ENCODE data around the gene ANKRD29.

Gene ANKRD29

DNA sequence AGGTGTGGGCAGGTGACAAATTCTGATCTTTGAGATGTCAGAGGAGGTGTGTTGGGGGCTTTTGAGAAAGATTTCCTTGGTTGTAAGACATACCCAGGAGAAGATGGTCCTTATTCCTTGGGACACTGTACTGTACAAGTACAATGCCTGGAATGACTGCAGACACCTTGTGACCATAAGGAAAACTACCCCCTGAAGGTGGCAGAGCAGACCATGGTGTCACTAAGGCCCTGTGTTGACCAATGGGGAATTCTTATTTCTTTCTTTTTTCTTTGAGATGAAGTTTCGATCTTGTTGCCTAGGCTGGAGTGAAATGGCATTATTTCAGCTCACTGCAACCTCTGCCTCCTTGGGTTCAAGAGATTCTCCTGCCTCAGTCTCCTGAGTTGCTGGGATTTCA is 4.4 kb upstream of the ANKRD29 start:
- TF ChIP-seq POLR2AphosphoS5 (IDR thresholded peaks at IDR 0.05; ENCODE audit: low read depth, low read length): no peak
- TF ChIP-seq SIN3A (IDR thresholded peaks at IDR 0.05; ENCODE audit: borderline replicate concordance, insufficient read depth, low read length): no peak
- TF ChIP-seq, protein P1, sequence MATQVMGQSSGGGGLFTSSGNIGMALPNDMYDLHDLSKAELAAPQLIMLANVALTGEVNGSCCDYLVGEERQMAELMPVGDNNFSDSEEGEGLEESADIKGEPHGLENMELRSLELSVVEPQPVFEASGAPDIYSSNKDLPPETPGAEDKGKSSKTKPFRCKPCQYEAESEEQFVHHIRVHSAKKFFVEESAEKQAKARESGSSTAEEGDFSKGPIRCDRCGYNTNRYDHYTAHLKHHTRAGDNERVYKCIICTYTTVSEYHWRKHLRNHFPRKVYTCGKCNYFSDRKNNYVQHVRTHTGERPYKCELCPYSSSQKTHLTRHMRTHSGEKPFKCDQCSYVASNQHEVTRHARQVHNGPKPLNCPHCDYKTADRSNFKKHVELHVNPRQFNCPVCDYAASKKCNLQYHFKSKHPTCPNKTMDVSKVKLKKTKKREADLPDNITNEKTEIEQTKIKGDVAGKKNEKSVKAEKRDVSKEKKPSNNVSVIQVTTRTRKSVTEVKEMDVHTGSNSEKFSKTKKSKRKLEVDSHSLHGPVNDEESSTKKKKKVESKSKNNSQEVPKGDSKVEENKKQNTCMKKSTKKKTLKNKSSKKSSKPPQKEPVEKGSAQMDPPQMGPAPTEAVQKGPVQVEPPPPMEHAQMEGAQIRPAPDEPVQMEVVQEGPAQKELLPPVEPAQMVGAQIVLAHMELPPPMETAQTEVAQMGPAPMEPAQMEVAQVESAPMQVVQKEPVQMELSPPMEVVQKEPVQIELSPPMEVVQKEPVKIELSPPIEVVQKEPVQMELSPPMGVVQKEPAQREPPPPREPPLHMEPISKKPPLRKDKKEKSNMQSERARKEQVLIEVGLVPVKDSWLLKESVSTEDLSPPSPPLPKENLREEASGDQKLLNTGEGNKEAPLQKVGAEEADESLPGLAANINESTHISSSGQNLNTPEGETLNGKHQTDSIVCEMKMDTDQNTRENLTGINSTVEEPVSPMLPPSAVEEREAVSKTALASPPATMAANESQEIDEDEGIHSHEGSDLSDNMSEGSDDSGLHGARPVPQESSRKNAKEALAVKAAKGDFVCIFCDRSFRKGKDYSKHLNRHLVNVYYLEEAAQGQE (IDR thresholded peaks at IDR 0.05; ENCODE audit: insufficient read depth in 1 of 2, low read depth in 2 of 2, low read length in 2 of 2): no peak
- no peak for TF ChIP-seq FOXP2 (optimal IDR thresholded peaks at IDR 0.05; ENCODE audit: borderline replicate concordance, extremely low read depth, extremely low read length, insufficient read depth)
- TF ChIP-seq TAF1 (IDR thresholded peaks at IDR 0.05; ENCODE audit: borderline replicate concordance, insufficient read depth, low read length): no peak

DNA sequence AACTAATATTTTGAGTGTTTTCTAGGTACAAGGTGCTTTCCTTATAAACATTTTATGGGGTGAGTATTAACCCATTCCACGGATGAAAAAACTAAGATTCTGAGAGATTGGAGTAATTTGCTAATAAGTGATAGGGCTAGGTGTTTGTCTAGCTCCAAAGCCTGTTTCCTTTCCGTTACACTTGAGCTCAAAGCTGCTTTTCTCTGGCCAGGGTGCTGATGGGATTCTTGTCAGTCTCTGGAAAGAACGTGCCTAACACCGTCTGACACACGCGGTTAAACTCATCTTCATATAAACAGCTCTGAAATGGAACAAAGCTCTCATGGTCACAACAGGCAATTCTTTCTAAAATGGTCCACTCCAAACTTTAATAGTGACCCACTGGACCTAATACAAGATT is 2.0 kb upstream of the ANKRD29 start:
- TF ChIP-seq, protein P1 (IDR thresholded peaks at IDR 0.05; ENCODE audit: insufficient read depth in 1 of 2, low read depth in 2 of 2, low read length in 2 of 2): peak; percentile 70 to 90
- no peak for TF ChIP-seq TAF1 (IDR thresholded peaks at IDR 0.05; ENCODE audit: borderline replicate concordance, insufficient read depth, low read length)
- TF ChIP-seq POLR2AphosphoS5 (IDR thresholded peaks at IDR 0.05; ENCODE audit: low read depth, low read length): no peak

DNA sequence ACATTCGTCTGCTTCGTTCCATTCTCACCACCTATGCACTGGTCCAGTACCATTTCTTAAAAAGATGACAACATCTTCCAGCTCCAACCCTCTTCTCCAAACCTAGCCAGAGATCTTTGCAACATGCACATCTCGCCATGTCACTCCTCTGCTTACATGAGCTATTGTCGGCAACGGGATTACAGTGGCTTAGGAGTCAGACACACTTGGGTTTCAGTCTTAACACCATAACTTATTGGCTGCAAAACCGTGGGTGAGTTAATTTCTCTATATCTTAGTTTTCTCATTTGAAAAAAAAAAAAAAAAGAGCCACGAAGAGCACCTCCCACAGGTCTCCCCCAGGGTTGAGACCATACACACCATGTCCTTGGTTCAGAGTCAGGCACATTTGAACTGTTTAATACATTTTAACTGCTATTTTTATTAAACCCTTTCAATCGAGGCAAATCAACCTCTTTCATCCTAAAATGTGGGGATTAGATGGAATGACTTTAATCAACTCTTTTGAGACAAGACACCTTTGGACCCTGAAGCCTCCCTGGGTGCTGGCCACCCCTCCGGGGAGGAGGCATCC is 889 bp downstream of the ANKRD29 start:
- TF ChIP-seq TAF1 (IDR thresholded peaks at IDR 0.05; ENCODE audit: borderline replicate concordance, insufficient read depth, low read length) (no peak), FOXP2 (optimal IDR thresholded peaks at IDR 0.05; ENCODE audit: borderline replicate concordance, extremely low read depth, extremely low read length, insufficient read depth) (no peak), POLR2AphosphoS5 (IDR thresholded peaks at IDR 0.05; ENCODE audit: low read depth, low read length) (no peak), SIN3A (IDR thresholded peaks at IDR 0.05; ENCODE audit: borderline replicate concordance, insufficient read depth, low read length) (no peak)
- TF ChIP-seq, protein P1 (IDR thresholded peaks at IDR 0.05; ENCODE audit: insufficient read depth in 1 of 2, low read depth in 2 of 2, low read length in 2 of 2): no peak

DNA sequence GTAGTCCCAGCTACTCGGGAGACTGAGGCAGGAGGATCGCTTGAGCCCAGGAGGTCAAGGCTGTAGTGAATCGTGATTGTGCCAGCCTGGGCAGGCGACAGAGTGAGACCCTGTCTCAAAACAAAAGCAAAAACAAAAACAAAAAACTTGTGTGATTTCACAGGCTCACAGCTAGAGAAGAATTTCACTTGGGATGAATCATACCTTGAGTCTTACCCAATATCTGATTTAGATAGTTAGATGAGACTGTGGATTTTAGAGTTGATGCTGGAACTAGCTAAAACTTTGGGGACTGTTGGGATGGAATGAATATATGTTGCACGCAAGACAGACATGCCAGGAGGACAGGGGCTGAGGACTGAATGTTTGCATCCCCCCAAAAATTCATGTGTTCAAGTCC is 4.4 kb downstream of the ANKRD29 start:
- no peak for TF ChIP-seq SIN3A (IDR thresholded peaks at IDR 0.05; ENCODE audit: borderline replicate concordance, insufficient read depth, low read length)
- no peak for TF ChIP-seq TAF1 (IDR thresholded peaks at IDR 0.05; ENCODE audit: borderline replicate concordance, insufficient read depth, low read length)
- no peak for TF ChIP-seq FOXP2 (optimal IDR thresholded peaks at IDR 0.05; ENCODE audit: borderline replicate concordance, extremely low read depth, extremely low read length, insufficient read depth)
- TF ChIP-seq POLR2AphosphoS5 (IDR thresholded peaks at IDR 0.05; ENCODE audit: low read depth, low read length): no peak
- TF ChIP-seq, protein P1 (IDR thresholded peaks at IDR 0.05; ENCODE audit: insufficient read depth in 1 of 2, low read depth in 2 of 2, low read length in 2 of 2): no peak

DNA sequence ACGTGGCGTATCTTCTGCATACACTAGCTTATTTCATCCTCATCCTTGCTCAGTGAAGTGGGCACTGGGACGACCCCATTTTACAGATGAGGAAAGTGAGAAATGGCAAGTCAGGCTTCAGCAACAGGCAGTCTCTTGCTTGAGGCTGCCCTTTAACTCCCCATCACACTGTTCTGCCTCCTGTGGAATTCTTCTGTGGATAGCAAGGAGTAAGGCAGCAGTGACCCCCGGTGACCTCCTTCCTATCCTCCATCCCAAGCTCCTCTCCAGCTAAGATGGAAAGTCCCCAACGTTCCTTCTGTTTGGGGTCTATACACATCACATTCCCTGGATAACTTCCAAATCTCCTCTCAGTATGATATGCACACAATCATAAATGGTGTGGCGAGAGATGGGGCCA is 10.5 kb downstream of the ANKRD29 start:
- TF ChIP-seq, protein P1 (IDR thresholded peaks at IDR 0.05; ENCODE audit: insufficient read depth in 1 of 2, low read depth in 2 of 2, low read length in 2 of 2): no peak
- TF ChIP-seq FOXP2 (optimal IDR thresholded peaks at IDR 0.05; ENCODE audit: borderline replicate concordance, extremely low read depth, extremely low read length, insufficient read depth): no peak
